UCSD-AML1 (cell line): ENCODE data around the gene MBIP.

Source experiments
- DNase-seq: peaks from one replicate; lab custom pipeline; 2025; ENCODE audit not compliant: unreplicated experiment; lab: John Stamatoyannopoulos, UW

Gene MBIP

DNA sequence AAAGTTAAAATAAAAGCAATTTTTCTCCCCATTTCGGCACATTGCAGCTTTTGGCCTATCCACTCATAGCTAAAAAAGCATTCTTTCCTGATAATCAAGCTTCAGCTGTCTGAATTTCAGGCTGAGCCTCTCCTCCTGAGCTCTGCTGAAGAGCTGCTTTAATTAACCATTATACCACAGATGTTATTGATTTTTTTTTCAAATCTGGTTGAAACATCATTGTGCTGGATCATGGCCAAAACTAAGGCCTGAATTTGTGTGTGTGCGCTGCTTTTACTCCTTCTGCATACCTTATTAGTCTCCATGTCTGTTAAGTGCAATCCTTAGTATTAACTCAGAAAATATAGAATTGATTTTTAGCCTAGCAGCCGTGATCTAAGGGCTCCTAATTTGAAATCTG, 52.3 kb downstream of the MBIP start:
- DNase-seq = no peak

DNA sequence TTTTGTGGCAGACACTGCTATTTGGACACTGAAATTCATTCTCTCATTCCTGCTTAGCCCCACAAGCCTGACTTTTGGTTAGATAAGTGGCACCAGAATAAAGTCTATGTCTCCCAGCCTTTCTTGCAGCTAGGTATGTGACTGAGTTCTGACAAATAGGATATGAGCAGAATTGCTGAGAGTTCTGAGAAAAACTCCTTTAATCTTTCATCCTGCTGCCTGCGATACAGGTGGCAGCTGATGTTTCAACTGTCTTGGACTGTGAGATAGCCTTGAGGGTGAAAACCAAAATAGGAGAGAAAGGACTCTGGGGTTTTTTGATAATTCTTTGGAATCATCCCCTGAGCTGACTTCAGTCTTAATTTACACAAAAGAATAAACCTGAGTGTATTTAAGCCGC, 55.8 kb downstream of the MBIP start:
- DNase-seq = no peak

DNA sequence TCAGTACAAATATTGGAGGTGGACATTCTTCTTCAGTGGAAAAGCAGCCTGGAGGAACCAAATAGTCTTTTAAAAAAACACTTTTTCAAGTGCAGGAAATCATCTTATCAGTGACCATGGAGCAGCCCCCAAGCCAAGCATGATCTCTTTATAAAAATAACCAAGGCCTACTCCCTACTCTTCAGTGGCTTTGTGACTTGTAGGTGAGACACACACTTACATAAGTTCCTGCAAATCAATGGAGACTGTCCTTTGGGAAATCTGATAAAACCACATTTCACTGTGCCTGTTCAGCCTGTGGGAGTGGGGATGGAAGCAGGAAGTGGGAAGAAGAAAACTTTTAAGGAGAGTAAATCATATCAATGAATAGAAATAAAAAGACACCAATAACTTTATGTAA, 56.3 kb downstream of the MBIP start:
- DNase-seq = no peak

DNA sequence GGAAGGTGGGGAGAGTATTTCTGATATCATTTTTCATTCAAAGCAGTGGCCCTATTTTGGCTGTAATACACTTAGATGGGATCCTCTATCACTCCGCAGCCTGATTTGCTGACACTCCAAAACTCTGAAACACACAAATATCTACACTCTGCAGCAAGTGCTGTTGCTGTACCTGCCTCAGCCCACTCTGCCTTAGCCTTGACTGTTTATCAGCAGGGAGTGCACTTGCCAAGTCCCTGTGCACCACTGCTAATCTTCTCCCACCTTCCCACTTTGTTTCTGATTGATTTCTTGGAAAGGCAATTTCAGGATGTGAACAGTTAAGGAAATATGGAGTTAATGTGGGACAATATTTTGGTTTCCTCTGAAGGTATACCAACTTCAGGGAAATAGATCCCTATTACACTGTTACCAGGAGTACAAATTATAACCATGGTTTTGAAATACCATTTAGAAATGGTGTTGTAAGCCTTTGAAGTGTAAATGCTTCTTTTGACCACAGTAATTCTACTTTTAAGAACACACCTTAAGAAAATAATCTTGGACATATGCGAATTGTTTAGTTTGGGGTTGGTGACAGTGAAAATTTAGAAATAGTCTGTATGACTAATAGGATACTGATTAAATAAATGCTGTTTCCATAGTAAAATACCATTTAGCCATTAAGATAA, 59.3 kb downstream of the MBIP start:
- DNase-seq = no peak

DNA sequence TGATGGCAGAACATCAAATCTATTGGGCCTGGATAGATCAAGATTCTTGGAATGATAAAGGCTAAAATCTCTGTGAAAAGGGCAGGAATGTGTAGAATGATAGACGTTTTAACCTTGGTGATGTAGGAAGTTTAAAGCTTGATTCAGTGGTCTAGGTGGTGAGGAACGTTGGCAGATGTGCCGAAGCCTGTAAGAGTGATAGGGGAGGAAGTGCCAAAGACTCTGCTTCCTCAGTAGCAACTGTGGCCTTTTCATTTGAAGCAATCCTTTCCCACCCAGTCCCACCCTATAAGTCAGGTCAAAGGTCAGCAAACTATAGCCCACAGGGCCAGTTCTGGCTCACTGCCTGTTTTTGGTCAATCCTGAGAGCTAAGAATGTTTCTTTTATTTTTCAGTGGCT, 62.2 kb downstream of the MBIP start:
- DNase-seq = no peak

DNA sequence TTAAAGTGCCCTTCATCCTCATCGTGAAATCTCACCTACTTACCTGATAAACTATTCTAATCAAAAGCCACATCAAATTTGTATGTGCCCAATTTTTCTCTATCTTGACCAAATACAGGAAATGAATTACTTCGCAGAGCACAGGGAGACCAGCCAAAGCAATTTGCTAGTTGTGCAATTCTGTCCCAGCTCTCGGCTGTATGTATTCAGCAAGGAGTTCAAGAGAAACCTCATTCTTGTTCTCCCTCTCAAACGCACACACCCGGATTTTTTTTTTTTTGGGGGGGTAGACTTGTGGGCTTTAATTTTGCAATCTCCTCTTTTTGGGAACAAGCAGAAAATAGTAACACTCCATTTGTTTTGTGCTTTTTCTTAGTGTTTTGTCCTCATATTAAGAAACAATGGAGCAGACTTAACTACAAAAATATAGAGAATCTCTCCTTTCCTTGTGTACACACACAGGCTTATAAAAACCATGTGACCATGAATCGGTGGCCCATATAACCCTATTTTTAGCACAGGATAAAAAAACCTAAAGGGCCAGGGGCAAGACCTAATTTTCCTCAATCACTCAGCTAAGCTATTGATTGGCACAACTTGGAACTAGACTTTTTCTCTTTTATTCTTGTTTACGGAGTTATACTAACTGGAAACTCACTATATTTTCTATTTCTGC, 64.2 kb downstream of the MBIP start:
- DNase-seq = no peak

DNA sequence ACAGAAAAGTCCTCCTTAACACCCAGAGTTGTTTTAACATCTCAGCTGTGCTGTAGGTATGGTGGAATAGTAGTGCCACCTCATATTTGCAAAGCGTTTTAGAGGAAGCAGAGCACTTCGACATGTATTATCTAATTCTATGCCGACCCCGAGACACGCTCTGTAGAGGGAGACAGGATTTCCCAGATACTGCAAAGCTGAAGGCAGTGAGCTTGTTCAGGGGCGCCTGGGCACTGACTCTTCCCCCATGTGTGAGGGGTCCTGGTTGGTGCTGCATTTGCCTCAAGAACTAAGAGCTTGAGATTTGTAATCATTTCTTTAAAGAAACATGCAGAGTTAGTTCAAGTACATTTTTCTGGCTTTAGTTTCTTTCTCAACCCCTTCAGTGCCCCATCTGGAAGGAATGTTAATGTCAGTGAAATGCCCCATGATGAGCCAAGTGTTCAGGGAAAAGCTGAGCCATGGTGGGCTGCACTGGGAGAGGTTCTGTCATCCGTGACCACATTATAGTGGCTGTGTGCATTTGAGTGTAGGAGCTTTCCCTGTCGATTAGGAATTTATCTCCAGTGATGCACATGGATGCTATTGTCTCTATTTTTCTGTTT, 66.3 kb downstream of the MBIP start:
- no peak for DNase-seq
